H1 (cell line): ENCODE measurements around the gene PAXX.

Experiments
- POLR2A ChIP-seq, 2 experiments: IDR thresholded peaks; 1 replicate in 1 of 2; 2 replicates in 1 of 2; pipeline ENCODE4 v1.6.1; 2011; ENCODE audit warnings: low read depth in 2 of 2, low read length in 2 of 2, mild to moderate bottlenecking in 2 of 2; ENCODE audit errors: control extremely low read depth in 1 of 2
- TF ChIP-seq, protein P1 (sequence below), 3 experiments: IDR thresholded peaks; 1 replicate in 2 of 3; 2 replicates in 1 of 3; pipeline versions ENCODE4 v1.5.1 to v1.6.1; 2011; ENCODE audit warnings: low read length in 3 of 3, mild to moderate bottlenecking in 3 of 3, inconsistent platforms in 2 of 3, low read depth in 1 of 3, moderate library complexity in 1 of 3; ENCODE audit not compliant: insufficient read depth in 1 of 3; ENCODE audit errors: control extremely low read depth in 1 of 3

DNA sequence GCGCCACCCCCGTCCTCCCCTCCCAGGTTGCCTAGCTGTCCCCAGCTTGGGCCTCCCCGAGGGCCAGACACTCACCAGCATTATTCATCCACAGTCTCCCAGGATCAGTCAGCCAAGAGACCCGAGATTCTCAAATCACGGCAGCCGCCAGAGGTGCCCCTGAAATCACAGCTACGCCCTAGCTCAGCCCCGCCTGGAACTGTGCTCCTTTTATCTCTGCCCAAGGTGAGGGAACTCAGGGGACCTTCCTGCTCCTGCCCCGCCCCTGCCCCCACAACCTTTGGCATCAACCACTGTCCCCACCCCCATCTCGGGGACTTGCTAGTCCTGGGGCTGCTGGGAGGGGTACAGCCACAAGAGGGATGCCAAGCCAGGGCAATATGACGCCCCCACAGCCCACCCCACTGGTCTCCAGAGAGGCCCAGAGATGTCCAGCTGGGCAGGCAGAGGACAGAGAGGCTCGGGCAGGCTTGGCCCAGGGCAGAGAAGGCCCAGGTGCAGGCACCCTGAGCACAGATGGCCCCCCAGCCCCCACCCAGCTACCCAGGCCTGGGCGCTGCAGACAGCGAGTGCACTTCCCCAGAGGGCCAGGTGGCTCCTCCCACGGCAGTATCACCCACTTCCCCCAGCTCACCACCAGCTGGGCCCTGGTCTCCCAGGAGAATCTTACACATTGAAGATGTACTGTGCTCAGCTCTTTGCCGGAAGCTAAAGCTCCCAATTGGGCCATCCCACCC, 39.9 kb downstream of the PAXX start, which contains the start of gene FUT7:
- no peak for TF ChIP-seq POLR2A (IDR thresholded peaks at IDR 0.05; ENCODE audit: control extremely low read depth in 1 of 2, low read depth in 2 of 2, low read length in 2 of 2)
- TF ChIP-seq, protein P1, sequence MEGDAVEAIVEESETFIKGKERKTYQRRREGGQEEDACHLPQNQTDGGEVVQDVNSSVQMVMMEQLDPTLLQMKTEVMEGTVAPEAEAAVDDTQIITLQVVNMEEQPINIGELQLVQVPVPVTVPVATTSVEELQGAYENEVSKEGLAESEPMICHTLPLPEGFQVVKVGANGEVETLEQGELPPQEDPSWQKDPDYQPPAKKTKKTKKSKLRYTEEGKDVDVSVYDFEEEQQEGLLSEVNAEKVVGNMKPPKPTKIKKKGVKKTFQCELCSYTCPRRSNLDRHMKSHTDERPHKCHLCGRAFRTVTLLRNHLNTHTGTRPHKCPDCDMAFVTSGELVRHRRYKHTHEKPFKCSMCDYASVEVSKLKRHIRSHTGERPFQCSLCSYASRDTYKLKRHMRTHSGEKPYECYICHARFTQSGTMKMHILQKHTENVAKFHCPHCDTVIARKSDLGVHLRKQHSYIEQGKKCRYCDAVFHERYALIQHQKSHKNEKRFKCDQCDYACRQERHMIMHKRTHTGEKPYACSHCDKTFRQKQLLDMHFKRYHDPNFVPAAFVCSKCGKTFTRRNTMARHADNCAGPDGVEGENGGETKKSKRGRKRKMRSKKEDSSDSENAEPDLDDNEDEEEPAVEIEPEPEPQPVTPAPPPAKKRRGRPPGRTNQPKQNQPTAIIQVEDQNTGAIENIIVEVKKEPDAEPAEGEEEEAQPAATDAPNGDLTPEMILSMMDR (IDR thresholded peaks at IDR 0.05; ENCODE audit: control extremely low read depth in 1 of 3, insufficient read depth in 1 of 3, low read depth in 1 of 3, low read length in 3 of 3): no peak
